ENCODE results near the gene PRKG1. TPM values are rescaled to one million over a fixed set of nuclear protein-coding genes. Genes with fewer than 3 reads are reported as not detected.
A peak's percentile ranks its signal among the peaks of the same experiment; 100 is the strongest.

PRKG1 gene
- total RNA-seq, 4 donors from 2014 or later: 0.63 to 4.3 (median 2.1) TPM

DNA sequence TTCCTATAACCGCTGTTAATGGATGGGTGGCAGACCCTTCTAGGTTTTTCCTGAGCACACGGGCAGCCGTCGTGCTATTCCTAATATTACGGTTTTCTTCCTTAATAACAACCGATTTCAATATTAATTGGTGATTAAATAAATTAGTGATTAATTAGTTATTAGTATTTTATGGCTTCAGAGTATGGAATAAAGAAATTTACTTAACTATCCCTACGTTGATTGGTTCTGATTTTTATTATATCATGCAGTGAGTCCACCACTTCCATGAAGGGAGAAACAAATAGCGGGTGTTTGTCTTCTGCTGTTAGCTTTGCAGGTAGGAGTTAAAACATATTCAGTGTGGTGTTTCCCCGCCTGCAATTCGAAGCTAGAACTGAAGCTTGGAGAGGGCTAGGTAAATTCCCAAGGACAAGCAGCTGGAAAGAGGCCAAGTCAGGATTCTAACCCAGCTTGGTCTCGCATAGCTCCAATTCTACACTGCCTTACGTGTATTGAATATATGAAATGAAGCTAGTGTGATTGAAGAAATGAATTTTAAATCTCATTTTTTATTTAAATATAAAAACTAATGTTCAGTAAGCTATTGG, 626.0 kb downstream of the PRKG1 start:
- DNase-seq (ENCODE audit: low spot score in 2 of 2): peak in 1 of 2 donors; percentile 28
- WGBS, 2 donors: 17 to 24% methylated on average over 12 of the region's 12 CpGs
- intact Hi-C loops (cut with DNase I; ENCODE audit: low total_unique reads): no loop called here
- H3K4me3 ChIP-seq (ENCODE audit: low read depth, poor library complexity, severe bottlenecking): no peak overlapping the region
- TF ChIP-seq POLR2A (IDR thresholded peaks at IDR 0.05): no peak
- TF ChIP-seq, protein P1, sequence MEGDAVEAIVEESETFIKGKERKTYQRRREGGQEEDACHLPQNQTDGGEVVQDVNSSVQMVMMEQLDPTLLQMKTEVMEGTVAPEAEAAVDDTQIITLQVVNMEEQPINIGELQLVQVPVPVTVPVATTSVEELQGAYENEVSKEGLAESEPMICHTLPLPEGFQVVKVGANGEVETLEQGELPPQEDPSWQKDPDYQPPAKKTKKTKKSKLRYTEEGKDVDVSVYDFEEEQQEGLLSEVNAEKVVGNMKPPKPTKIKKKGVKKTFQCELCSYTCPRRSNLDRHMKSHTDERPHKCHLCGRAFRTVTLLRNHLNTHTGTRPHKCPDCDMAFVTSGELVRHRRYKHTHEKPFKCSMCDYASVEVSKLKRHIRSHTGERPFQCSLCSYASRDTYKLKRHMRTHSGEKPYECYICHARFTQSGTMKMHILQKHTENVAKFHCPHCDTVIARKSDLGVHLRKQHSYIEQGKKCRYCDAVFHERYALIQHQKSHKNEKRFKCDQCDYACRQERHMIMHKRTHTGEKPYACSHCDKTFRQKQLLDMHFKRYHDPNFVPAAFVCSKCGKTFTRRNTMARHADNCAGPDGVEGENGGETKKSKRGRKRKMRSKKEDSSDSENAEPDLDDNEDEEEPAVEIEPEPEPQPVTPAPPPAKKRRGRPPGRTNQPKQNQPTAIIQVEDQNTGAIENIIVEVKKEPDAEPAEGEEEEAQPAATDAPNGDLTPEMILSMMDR (IDR thresholded peaks at IDR 0.05): no peak

DNA sequence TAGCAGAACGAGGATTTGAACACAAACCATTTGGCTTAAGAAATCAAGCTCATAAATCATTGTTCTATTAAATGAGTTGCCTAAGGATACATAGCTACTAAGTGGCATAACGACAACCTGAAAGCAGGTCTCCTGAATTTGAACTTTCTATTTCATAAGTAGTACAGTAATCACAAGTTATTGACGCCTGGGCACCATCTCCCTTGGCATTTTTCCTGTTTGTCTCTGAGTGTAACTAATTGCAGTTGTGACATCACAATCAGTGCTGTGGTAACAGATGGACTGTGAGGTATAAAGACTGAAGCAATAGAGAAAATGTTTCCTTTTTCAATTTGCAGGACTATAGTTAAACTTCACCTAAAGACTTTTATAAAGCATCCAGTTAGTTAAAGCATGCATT, 631.5 kb downstream of the PRKG1 start:
- no peak for DNase-seq (ENCODE audit: low spot score in 2 of 2)
- no peak overlapping the region for H3K4me3 ChIP-seq (ENCODE audit: low read depth, poor library complexity, severe bottlenecking)
- 45 to 54% methylated on average over 3 of the region's 3 CpGs for WGBS, 2 donors
- intact Hi-C loops (cut with DNase I; ENCODE audit: low total_unique reads): no loop called here
- TF ChIP-seq POLR2A (IDR thresholded peaks at IDR 0.05): no peak
- TF ChIP-seq, protein P1 (IDR thresholded peaks at IDR 0.05): no peak

DNA sequence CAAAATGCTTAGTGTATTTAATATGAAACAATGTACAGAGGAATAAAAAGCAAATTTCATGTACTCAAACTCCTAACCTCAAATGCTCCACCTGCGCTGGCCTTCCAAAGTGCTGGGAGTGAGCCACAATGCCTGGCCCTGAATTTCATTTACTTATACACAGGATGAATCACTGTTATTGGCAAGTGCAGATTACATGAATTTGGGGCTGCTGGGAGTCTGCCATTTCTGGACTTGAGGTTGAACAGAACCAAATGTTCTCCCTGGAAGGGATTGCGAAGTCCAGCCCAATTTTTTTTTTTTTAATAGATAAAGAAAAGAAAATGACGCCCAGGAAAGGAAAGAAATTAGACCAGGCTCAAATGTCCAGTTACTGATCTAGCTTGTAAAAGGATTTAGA, 631.9 kb downstream of the PRKG1 start:
- 51 to 57% methylated on average over 3 of the region's 3 CpGs for WGBS, 2 donors
- H3K4me3 ChIP-seq (ENCODE audit: low read depth, poor library complexity, severe bottlenecking): no peak overlapping the region
- no peak for TF ChIP-seq POLR2A (IDR thresholded peaks at IDR 0.05)
- TF ChIP-seq, protein P1 (IDR thresholded peaks at IDR 0.05): no peak
- intact Hi-C loops (cut with DNase I; ENCODE audit: low total_unique reads): no loop called here
- peak; percentile 81 to 94 for DNase-seq (ENCODE audit: low spot score in 2 of 2)

DNA sequence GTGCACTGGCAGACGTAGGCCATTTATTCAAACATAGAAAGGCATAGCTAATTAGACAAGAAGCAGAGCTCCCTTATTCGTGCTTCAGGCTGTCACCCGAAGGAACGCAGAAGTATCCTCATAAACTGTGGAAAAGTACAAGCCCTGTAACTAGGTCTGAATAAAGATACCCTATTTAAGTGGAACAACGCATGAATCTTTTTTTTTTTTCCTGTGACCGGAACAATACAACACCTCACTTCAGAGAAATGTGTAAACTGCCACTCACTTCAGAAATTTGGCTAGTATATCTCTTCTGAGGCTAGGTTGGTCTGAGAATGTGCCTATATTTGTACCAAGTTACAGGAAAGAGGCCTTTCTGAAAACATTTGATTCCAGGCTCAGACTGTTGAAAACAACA, 633.1 kb downstream of the PRKG1 start:
- 84 to 91% methylated on average over 6 of the region's 6 CpGs for WGBS, 2 donors
- TF ChIP-seq POLR2A (IDR thresholded peaks at IDR 0.05): no peak
- TF ChIP-seq, protein P1 (IDR thresholded peaks at IDR 0.05): no peak
- intact Hi-C loops (cut with DNase I; ENCODE audit: low total_unique reads): no loop called here
- DNase-seq (ENCODE audit: low spot score in 2 of 2): no peak
- no peak overlapping the region for H3K4me3 ChIP-seq (ENCODE audit: low read depth, poor library complexity, severe bottlenecking)

DNA sequence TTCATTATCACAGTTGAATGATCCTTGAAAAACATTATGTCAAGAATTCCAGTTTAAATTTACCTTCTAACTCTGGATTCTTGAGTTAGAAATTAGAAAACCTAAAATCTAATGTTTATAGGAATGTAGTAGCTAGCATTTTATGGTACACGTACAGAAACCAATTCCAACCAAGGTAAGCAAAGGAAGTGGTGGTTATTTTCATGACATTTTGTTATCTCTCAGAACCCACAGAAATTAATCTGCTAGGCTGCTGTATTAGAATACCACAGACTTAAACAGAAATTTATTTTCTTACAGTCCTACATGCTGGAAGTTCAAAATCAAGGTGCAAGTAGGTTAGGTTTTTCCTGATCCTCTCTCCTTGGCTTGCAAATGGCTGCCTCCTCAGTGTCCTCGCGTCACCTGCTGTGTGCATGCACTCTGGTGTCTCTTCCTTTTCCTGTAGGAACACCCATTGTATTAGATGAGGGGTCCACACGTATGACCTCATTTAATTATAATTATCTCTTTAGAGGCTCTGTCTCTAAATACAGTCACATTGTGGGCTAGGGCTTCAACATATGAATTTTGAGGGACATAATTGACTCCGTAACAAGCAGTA, 633.6 kb downstream of the PRKG1 start:
- intact Hi-C loops (cut with DNase I; ENCODE audit: low total_unique reads): no loop called here
- no peak for TF ChIP-seq POLR2A (IDR thresholded peaks at IDR 0.05)
- TF ChIP-seq, protein P1 (IDR thresholded peaks at IDR 0.05): no peak
- no peak overlapping the region for H3K4me3 ChIP-seq (ENCODE audit: low read depth, poor library complexity, severe bottlenecking)
- no peak for DNase-seq (ENCODE audit: low spot score in 2 of 2)
- 83 to 88% methylated on average over 5 of the region's 5 CpGs for WGBS, 2 donors

DNA sequence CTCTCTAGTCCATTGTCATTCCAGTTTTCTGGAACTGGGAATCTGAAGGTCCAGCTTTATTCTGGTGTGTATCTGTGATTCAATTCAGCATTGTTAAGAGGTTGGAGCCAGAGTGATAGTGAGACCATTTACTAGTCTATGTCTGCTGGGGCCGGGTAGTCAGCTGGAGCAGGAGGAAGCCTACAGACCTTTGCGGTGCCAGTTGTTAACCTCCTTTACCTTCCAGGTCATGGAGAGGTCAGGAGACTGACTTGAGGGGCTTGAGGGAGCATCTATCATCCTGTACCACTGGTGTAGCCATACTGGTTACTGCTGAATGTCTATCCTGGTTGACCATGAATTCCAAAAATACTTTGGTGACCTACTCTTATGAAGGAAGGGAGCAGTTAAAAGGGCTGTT, 634.3 kb downstream of the PRKG1 start:
- WGBS, 2 donors: 91 to 92% methylated on average over 2 of the region's 2 CpGs
- TF ChIP-seq POLR2A (IDR thresholded peaks at IDR 0.05): no peak
- TF ChIP-seq, protein P1 (IDR thresholded peaks at IDR 0.05): no peak
- DNase-seq (ENCODE audit: low spot score in 2 of 2): no peak
- no peak overlapping the region for H3K4me3 ChIP-seq (ENCODE audit: low read depth, poor library complexity, severe bottlenecking)
- intact Hi-C loops (cut with DNase I; ENCODE audit: low total_unique reads): no loop called here
